Left ventricle myocardium inferior (tissue), 1 donor: Measurements from ENCODE around the gene PACRGL. TPM values are rescaled to one million over a fixed set of nuclear protein-coding genes. Genes with fewer than 3 reads are reported as not detected.

ENCODE experiments used
- DNase-seq: peaks from one replicate; pipeline ENCODE4 v3.0.0-alpha.2; 2020
- H3K27ac ChIP-seq: fragments of 200-600 bp; replicated peaks from 2 replicates; pipeline ENCODE4 v1.8.0; 2021
- H3K27me3 ChIP-seq: fragments of 200-600 bp; 2 replicates; pipeline ENCODE4 v1.8.0; 2021; ENCODE audit warnings: low read depth
- H3K36me3 ChIP-seq: fragments of 200-600 bp; 2 replicates; pipeline ENCODE4 v1.8.0; 2021
- H3K4me1 ChIP-seq: fragments of 200-600 bp; 2 replicates; pipeline ENCODE4 v1.8.0; 2021
- H3K4me3 ChIP-seq: fragments of 200-600 bp; 2 replicates; pipeline ENCODE4 v1.8.0; 2021; ENCODE audit warnings: mild to moderate bottlenecking, moderate library complexity
- H3K9me3 ChIP-seq: fragments of 200-600 bp; replicated peaks from 2 replicates; pipeline ENCODE4 v1.8.0; 2021
- CTCF ChIP-seq: fragments of 200-600 bp; IDR thresholded peaks from 2 replicates; pipeline ENCODE4 v1.8.0; 2021; ENCODE audit warnings: antibody characterized with exemption, mild to moderate bottlenecking, borderline replicate concordance
- intact Hi-C: fragments of 100-400 bp; cut with micrococcal nuclease; formaldehyde crosslinking; loops from one replicate; pipeline ENCODE4 v1.11.0; 2022
- total RNA-seq: library from RNA; stranded (reverse); fragmentation: NEBNext Ultra II Directional; extraction: Animal tissue kit (Norgen Biotek cat#: 25700); gene quantifications from one replicate; pipeline ENCODE4 v1.2.1, GENCODE V29; 2021
- donor health status: DM: no; HTN: yes; CAD: no; lungs with severe emphysema.

Gene PACRGL
- total RNA-seq, 1 donor from 2014 or later, result 9.8 TPM

DNA sequence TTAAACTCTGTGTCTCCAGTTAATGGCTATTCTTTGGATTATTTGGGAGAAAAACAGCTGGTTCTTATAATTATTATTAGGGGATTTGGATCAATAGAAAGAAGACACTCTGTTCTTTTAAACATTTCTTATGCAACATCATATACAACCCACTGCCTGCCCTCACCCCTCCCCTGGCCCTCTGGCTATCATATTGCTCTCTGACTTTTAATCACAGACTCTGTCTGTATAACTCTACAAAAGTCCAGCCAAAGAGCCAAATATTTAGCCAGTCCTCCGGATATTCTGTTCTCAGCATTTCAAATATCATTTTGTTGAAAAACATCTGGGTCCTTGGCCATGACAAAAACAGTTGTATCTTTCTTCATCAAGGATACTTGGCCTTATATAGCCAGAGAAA, 19.0 kb upstream of the PACRGL start:
- no peak for DNase-seq
- peaks cover 53% of the 10 kb centered on the region for H3K27me3 ChIP-seq
- intact Hi-C loops, result no loop called here
- no peak overlapping the region for H3K27ac ChIP-seq
- H3K4me3 ChIP-seq, result no peak overlapping the region
- no peaks in the 10 kb centered on the region for H3K36me3 ChIP-seq
- no peaks in the 10 kb centered on the region for H3K4me1 ChIP-seq
- no peak for TF ChIP-seq CTCF
- no peaks in the 10 kb centered on the region for H3K9me3 ChIP-seq

DNA sequence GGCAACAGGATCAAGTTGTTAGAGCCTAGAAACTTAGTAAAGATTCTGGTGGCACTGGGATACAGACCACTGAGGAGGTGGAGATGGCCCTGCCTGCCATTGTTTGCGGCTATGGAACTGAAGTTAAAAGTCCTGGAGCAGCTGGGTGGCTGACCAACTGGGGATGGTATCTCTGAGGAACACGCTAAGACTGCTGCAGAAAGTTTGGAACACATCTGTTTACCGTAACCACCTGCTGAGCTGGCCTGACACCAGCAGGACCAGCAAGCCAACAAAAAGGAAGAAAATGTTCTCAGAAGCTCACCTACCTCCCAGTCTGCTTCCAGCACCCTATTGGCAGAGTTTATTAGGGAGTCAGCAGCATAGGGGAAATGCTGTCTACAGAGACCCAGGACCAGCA, 17.4 kb upstream of the PACRGL start:
- intact Hi-C loops, result no loop called here
- Histone ChIP-seq H3K4me1 (no peaks in the 10 kb centered on the region), H3K36me3 (no peaks in the 10 kb centered on the region), H3K27me3 (peaks cover 48% of the 10 kb centered on the region), H3K9me3 (no peaks in the 10 kb centered on the region), H3K27ac (no peak overlapping the region), H3K4me3 (no peak overlapping the region)
- no peak for DNase-seq
- TF ChIP-seq CTCF, result no peak

- Histone ChIP-seq H3K27ac (no peak overlapping the region), H3K27me3 (peaks cover 39% of the 10 kb centered on the region), H3K36me3 (no peaks in the 10 kb centered on the region), H3K4me1 (no peaks in the 10 kb centered on the region), H3K9me3 (no peaks in the 10 kb centered on the region), H3K4me3 (no peak overlapping the region)
- no peak for TF ChIP-seq CTCF
- intact Hi-C loops, result no loop called here
- DNase-seq, result no peak
These were observed 16.5 kb upstream of the PACRGL start for GRCh38 chr4:20683766-20684165.

DNA sequence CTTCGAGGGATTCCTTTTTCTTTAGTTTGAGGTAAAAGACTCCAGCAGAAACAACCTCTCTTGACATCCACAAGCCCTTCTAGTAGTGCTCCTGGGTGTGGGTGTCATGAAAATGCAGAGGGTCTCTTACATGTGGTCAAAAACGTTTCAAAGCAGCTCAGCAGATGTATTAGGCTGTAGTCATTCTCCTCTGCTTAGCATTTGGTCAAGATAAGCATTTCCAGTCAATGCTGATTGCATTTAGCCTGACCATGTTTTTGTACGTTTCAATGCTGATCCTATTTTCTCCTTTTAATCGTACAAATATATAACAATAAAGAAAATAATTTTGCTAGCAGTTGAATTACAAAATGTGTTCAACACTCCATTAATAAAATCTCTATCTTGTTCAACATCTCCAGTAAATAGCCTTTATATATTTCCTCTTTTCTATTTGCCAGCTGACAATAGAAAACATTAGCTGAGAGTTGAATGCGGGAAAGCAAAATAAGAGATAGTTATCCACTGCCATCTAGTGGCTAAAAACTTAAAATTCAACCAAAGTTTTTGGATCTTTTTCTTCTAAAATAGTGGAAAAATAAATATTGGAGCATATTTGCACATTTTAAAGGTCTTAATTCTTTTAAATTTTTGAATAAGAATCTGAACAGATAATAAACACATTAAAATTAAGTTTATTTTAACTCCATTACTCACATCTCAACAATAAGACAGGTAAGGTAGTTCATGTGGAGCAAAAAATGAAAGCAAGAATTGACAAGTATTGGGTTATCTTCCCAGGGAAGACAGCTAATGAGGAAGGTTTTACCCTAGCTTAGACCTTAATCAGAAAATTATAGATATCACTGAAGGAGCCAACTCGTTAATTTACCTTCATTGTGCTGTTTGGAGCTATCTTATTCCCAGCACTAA, 15.2 kb upstream of the PACRGL start:
- peak; percentile 68 for TF ChIP-seq CTCF
- H3K4me1 ChIP-seq, result no peaks in the 10 kb centered on the region
- H3K9me3 ChIP-seq, result no peaks in the 10 kb centered on the region
- no peaks in the 10 kb centered on the region for H3K36me3 ChIP-seq
- no peak for DNase-seq
- no peak overlapping the region for H3K27ac ChIP-seq
- intact Hi-C loops, result no loop called here
- H3K27me3 ChIP-seq, result peaks cover 29% of the 10 kb centered on the region
- H3K4me3 ChIP-seq, result no peak overlapping the region

GRCh38 chr4:20687864-20688263, 12.4 kb upstream of the PACRGL start:
- Histone ChIP-seq H3K27me3 (peaks cover 16% of the 10 kb centered on the region), H3K9me3 (no peaks in the 10 kb centered on the region), H3K27ac (no peak overlapping the region), H3K36me3 (no peaks in the 10 kb centered on the region), H3K4me3 (no peak overlapping the region), H3K4me1 (no peaks in the 10 kb centered on the region)
- intact Hi-C loops, result no loop called here
- DNase-seq, result no peak
- no peak for TF ChIP-seq CTCF
